Stimulated activated CD4-positive, alpha-beta T cell treated with anti-CD3 and anti-CD28 coated beads, Interleukin-15, amount 100 ng/mL, for 1 hour (primary cell): ENCODE results near the gene AKAP17A.
"Not testable (repeated sequence)": the region's sequence is repeated elsewhere in the genome, so short reads cannot be mapped to it uniquely, and the experiment has no call there.

Source experiments
- DNase-seq, 2 donors: peaks; one replicate each; pipeline ENCODE4 v3.0.0-alpha.2; 2020; ENCODE audit warnings: low read depth in 1 of 2, low spot score in 1 of 2

AKAP17A gene

DNA sequence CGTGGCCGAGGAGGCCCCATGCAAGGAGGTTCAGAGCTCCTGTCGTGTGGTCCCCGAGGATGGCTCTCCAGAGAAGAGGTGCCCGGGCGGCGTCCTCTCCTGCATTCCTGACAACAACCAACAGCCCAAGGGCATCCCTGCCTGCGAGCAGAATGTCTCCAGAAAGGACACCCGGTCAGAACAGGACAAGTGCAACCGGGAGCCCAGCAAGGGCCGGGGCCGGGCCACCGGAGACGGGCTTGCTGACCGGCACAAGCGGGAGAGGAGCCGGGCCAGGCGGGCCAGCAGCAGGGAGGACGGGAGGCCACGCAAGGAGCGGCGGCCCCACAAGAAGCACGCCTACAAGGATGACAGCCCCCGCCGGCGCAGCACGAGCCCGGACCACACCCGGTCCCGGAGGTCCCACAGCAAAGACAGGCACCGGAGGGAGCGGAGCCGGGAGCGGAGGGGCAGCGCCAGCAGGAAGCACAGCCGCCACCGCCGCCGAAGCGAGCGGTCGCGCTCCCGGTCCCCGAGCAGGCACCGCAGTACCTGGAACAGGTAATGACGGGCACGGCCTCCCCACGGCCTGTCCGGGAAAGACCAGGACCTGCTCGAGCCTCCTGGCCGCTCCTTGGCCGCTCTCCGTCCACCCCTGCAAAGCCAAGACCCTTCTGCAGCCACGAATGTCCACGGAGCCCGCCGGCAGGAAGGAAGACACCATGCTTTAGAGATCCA lies 9.8 kb downstream of the AKAP17A start:
- no peak for DNase-seq

DNA sequence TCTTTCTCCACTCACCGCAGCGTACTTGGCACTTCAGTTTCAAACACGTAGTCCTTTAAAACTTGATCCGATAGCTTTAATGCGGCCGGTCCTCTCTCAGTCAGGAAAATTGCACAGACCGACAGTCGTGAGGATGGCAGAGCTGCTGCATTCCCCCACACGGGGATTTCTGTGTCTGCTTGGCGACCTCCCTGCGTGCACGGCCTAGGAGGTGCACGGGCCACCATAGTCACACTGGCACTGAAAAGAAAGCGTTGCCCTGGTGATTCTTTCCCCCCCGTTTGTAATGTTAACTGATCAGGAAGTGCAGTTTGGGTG lies 10.3 kb downstream of the AKAP17A start:
- no peak for DNase-seq

DNA sequence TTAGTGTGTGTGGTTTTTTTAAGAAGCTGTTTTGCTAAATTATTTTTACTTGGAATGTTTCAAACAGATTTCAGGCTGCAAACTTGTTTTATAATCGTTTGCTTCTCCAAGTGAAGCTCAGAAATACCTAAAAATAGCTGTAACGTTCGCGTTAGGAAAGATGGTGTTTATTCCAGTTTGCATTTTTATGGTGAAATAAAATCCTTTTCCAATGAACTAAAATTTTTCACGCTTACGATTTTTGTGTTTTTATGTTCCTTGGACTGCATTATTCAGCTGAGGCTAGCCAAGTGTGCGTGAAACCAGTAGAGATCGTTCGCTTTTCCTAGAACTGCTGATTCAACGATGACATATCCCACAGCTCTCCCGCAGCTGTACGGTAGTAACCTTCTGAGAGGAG lies 10.9 kb downstream of the AKAP17A start:
- no peak for DNase-seq

DNA sequence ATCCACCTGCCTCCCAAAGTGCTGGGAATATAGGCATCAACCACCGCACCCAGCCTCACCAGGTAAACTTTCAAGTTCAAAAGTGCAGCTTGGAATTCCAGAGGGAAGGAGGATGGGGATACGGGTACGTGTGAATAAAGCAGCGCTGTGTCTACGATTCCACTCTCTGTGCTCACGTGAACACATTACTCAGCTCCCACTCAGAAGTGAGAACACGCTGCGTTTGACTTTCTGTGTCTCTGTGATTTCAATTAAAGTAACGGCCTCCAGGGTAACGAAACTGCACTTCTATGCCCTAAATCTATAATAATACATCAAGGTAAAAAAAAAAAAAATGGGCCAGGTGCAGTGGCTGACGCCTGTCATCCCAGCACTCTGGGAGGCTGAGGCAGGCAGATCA lies 15.1 kb downstream of the AKAP17A start:
- DNase-seq = no peak

DNA sequence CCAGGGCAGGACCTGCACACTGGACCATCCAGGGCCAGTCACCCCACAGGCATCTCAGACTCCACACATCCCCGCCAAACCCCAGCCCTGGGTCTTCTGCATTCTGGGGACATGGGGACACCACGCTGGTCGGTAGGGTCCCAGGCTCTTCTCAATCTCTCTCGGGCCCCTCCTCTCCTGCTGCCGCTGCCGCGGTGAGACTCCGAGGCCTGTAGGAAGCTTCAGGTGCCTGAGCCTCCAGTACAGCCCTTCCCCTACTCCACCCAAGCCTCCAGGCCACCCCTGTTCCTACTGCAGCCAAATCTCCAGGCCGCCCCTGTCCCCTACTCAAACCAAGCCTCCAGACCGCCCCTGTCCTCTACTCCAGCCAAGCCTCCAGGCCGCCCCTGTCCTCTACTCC lies 17.9 kb downstream of the AKAP17A start:
- DNase-seq = no peak

DNA sequence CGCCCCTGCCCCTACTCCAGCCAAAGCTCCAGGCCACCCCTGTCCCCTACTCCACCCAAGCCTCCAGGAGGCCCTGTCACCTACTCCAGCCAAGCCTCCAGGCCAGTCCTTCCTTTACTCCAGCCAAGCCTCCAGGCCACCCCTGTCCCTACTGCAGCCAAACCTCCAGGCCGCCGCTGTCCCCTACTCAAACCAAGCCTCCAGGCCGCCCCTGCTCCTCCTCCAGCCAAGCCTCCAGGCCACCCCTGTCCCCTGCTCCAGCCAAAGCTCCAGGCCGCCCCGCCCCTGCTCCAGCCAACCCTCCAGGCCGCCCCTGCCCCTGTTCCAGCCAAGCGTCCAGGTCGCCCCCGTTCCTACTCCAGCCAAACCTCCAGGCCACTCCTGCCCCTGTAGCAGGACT lies 18.4 kb downstream of the AKAP17A start:
- DNase-seq = no peak

DNA sequence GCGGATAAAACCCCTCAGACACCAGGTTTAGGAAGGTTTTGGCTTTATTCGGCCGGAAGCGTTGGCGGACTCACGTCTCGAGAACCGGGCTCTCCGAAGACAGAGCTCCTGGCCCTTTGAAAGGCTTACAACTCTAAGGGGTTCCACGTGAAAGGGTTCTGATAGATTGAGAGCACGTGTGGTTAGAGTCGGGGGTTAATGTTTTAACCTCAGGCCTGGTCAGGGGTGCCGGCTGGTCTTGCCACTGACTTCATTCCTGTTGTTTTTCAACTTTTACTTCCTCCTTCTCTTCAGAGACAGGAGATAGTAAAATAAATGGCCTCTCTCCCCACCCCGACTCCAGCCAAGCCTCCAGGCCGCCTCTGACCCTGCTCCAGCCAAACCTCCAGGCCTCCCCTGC lies 18.8 kb downstream of the AKAP17A start:
- no peak for DNase-seq

DNA sequence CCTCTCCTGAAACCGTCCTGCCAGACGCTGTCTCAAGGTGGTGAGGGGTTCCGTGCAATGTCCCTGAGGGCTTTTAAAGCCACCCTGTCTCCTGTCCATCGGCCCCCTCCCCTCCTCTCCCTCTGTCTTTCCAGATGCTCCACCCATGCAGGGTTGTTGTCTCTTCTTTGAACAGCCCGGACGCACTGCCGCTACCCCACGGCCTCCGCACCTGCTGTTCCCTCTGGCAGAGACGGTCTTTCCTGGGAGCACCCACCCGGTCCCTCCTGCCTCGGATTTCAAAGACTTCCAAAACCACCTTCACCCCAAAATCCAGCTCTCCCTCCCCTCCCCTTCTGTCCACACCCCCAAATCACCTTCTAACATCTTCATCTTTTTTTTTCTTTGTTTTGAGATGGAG lies 19.3 kb downstream of the AKAP17A start:
- DNase-seq = no peak

DNA sequence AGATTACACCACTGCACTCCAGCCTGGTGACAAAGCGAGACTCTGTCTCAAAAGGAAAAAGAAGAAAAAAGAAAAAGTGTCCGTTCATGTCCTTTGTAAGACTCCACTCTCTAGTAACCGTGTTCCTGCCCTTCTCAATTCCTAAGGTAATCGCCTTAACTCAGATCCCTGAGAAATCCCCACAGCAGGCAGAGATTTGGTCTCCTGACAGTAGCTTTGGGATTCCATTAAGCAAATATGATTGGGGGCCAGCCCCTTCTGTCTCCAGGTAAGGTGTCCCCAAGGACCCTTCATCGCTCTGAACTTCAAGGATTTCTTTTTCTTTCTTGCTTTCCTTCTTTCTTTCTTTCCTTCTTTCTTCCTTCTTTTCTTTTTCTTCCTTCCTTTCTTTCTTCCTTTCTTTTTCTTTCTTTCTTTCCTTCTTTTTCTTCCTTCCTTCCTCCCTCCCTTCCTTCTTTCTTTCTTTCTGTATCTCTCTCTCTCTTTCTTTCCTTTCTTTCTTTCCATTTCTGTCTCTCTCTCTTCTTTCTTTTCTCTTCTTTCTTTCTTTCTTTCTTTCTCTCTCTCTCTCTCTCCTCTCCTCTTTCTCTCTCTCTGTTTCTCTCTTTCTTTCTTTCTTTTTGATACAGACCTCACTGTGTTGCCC lies 21.4 kb downstream of the AKAP17A start:
- no peak for DNase-seq

DNA sequence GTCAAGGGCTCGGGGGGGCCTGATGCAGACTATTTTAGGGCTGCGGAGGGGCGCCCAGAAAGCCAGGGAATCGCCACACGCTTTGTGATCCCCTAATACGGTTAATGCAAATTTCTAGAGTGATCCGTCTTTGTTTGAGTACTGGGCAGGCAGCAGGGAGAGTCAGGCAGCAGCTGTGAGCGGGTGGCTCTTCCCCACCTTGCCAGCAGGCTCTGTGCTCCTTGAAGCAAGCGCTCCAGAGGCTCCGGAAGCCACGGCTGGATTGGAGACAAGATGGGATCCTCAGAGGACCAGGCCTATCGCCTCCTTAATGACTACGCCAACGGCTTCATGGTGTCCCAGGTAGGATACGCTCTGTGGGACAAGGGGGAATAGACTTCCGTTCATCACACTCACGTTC lies 23.5 kb downstream of the AKAP17A start, which contains the start of gene ASMT:
Gene ASMT (plus strand): TSS at position 133 of the 400 bp plus-strand sequence. CDS start 141 bp downstream, at position 274.
- DNase-seq = no peak

DNA sequence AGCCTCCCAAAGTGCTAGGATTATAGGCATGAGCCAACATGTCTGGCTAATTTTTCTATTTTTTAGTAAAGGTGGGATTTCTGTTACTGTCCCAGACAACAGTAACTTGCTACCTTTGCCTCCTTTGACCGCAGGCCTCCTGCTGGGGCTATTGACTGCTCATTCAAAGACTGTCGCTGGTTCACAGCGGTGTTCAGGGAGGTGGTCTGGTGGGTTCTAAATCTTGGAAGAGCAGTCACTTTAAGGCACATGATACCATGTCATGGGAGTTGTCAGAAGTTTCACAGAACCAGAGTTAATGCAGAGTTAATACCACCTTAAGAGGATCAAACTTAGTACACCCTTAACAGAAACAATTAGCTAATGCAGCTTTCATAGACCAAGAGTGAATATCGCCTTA lies 27.3 kb downstream of the AKAP17A start:
- DNase-seq = no peak

DNA sequence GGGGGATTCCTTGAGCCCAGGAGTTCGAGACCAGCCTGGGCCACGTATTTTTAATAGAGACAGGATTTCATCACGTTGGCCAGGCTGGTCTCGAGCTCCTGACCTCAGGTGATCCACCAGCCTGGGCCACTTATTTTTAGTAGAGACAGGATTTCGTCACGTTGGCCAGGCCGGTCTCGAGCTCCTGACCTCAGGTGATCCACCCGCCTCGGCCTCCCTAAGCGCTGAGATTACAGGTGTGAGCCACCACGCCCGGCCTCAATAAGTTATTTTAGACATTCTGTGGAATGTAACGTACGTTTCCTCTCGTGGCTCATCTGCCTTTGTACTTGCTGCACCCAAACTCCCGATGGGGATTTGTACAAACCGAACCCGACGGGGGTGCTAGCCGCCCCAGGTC lies 32.3 kb downstream of the AKAP17A start:
- DNase-seq = no peak

DNA sequence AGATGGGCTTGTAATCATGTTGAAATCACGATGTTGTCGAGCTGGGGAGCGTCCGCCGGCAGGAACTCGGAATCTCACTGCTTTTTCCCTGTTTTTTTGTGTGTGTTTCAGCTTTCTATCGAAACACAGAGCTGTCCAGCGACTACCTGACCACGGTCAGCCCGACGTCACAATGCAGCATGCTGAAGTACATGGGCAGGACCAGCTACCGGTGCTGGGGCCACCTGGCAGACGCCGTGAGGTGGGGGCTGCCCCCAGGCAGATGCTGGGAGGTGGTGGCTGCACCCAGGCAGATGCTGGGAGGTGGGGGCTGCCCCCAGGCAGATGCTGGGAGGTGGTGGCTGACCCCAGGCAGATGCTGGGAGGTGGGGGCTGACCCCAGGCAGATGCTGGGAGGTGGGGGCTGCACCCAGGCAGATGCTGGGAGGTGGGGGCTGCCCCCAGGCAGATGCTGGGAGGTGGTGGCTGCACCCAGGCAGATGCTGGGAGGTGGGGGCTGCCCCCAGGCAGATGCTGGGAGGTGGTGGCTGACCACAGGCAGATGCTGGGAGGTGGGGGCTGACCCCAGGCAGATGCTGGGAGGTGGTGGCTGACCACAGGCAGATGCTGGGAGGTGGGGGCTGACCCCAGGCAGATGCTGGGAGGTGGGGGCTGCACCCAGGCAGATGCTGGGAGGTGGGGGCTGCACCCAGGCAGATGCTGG lies 32.9 kb downstream of the AKAP17A start:
- DNase-seq = not testable (repeated sequence)

DNA sequence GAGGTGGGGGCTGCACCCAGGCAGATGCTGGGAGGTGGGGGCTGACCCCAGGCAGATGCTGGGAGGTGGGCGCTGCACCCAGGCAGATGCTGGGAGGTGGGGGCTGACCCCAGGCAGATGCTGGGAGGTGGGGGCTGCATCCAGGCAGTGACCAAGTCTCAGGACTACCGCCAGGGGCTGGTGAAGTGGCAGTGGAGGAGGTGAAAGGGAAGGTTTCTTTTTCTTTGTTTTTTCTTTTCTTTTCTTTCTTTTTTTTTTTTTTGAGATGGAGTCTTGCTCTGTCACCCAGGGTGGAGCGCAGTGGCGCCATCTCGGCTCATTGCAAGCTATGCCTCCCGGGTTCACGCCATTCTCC lies 33.4 kb downstream of the AKAP17A start:
- DNase-seq = not testable (repeated sequence)

DNA sequence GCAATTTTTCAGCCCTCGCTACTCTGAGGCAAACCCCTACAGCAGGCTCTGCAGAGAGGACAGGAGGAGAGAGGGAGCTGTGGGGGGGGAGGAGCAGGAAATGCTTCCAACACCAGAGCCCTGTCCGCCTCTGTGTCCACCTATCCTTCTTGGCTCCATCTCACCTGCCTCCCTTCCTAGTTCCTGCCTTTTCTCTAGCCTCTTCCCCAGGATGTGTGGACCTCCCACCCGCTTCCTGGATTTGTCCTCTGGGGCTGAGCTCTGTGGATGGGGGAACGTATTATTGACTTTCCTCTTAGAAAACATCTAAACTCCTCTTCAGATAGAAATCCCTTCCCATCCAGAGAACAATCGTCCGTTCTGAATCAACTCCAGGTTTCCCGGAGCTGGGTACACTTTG lies 37.8 kb downstream of the AKAP17A start:
- no peak for DNase-seq

DNA sequence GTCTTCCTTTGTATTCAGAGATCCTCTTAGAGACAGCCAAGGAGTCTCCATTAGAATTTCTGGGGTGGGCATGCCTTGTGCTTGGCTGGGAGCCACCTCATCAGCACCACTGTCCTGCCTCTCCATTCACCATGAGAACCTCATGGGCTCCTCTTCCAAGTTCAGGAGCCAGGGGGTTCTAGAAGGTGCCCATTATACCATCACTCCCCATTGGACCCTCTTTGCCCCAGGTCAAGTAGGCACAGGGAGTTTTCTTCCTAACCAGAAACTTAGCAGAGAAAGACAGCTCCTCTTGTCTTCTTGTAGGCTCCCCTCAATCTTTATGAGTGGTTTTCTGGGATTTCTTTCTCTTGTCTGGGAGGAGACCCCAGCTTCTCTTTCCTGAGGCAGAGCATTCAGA lies 54.6 kb downstream of the AKAP17A start:
- no peak for DNase-seq

DNA sequence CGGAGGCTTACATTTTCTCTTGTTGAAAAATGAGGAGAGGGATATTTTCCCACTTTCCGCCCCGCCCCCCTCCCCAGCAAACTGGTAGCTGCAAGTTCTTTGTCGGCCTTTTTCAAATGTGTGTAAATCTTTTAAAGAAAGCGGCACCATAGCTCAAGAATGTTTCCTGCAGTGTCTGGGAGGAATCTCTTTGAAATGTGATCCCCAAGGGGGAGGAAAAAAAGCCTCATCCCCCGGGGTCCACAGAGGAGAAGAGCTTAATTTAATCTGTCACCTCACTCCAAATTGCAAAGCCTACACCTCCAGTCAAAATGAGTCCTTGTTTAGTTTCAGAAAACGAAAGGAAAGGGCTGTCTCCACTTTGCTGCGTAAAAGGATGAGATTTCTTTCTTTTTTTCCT lies 58.2 kb downstream of the AKAP17A start:
- no peak for DNase-seq
